SU-DHL-6 (cell line): Measurements from ENCODE around the gene EYS.

Source experiments
- CTCF ChIP-seq: fragments of 200-600 bp; sonication (generic); IDR thresholded peaks from one replicate; pipeline ENCODE4 v1.5.1; 2017; ENCODE audit warnings: antibody characterized with exemption, mild to moderate bottlenecking, low read length, moderate library complexity; ENCODE audit not compliant: insufficient read depth, poor library complexity, severe bottlenecking
- EZH2phosphoT487 ChIP-seq: fragments of 200-600 bp; sonication (generic), shearing (Covaris generic); conservative IDR thresholded peaks from 2 replicates; pipeline ENCODE4 v1.6.1; 2018; ENCODE audit warnings: mild to moderate bottlenecking, antibody characterized with exemption, low read length, moderate library complexity, mixed read lengths

- TF ChIP-seq CTCF, result no peak
- no peak for TF ChIP-seq EZH2phosphoT487
These were observed 1908.6 kb downstream of the EYS start for GRCh38 chr6:63798378-63798777.
